Bronchial epithelial cell (primary cell): ENCODE measurements around the gene SOX14. TPM values are rescaled to one million over a fixed set of nuclear protein-coding genes. Genes with fewer than 3 reads are reported as not detected.

ENCODE experiments used
- DNase-seq: peaks from one replicate; pipeline ENCODE4 v3.0.0-alpha.2; 2010; ENCODE audit warnings: low read depth
- FAIRE-seq: peaks from 2 replicates; lab custom pipeline; 2011; peaks lifted over from hg19 to GRCh38; lab: Jason Lieb, UNC
- H3K27me3 ChIP-seq: 2 replicates; pipeline ENCODE4 v1.5.1; 2011; ENCODE audit warnings: low read length; ENCODE audit not compliant: control insufficient read depth, insufficient read depth
- H3K36me3 ChIP-seq: 2 replicates; pipeline ENCODE4 v1.5.1; 2011; ENCODE audit warnings: low read length; ENCODE audit not compliant: control insufficient read depth, insufficient read depth
- H3K4me3 ChIP-seq: 2 replicates; pipeline ENCODE4 v1.5.1; 2011; ENCODE audit warnings: mild to moderate bottlenecking, low read depth, low read length, control low read depth
- CTCF ChIP-seq: IDR thresholded peaks from 2 replicates; pipeline ENCODE4 v1.5.1; 2011; ENCODE audit warnings: mild to moderate bottlenecking, moderate library complexity, low read length, control low read depth, inconsistent platforms; ENCODE audit not compliant: insufficient read depth, severe bottlenecking
- total RNA-seq: library from RNA; depleted of rRNA; stranded (reverse); fragments of >200 nt; gene quantifications from 2 replicates; pipeline ENCODE4 v1.2.1, GENCODE V29; 2014

SOX14 gene
- total RNA-seq, 1 donor from 2014 or later: not detected

- H3K36me3 ChIP-seq: no peaks in the 10 kb centered on the region
- no peak for TF ChIP-seq CTCF
- no peak for DNase-seq
- no peak for FAIRE-seq
- H3K4me3 ChIP-seq: no peak overlapping the region
- no peaks in the 10 kb centered on the region for H3K27me3 ChIP-seq
Observed at GRCh38 chr3:137787529-137787928, 23.4 kb downstream of the SOX14 start.

GRCh38 chr3:137789236-137789635 lies 25.1 kb downstream of the SOX14 start:
- no peaks in the 10 kb centered on the region for H3K27me3 ChIP-seq
- no peak overlapping the region for H3K4me3 ChIP-seq
- FAIRE-seq (no peak), DNase-seq (peak; percentile 8)
- TF ChIP-seq CTCF: no peak
- no peaks in the 10 kb centered on the region for H3K36me3 ChIP-seq

GRCh38 chr3:137792626-137793271 lies 28.6 kb downstream of the SOX14 start:
- Histone ChIP-seq H3K36me3 (no peaks in the 10 kb centered on the region), H3K27me3 (no peaks in the 10 kb centered on the region), H3K4me3 (no peak overlapping the region)
- DNase-seq (peak; percentile 27), FAIRE-seq (no peak)
- TF ChIP-seq CTCF: peak; percentile 56

GRCh38 chr3:137796993-137797392 lies 32.9 kb downstream of the SOX14 start:
- Histone ChIP-seq H3K4me3 (no peak overlapping the region), H3K27me3 (no peaks in the 10 kb centered on the region), H3K36me3 (no peaks in the 10 kb centered on the region)
- DNase-seq (no peak), FAIRE-seq (no peak)
- no peak for TF ChIP-seq CTCF

- Histone ChIP-seq H3K4me3 (no peak overlapping the region), H3K36me3 (no peaks in the 10 kb centered on the region), H3K27me3 (no peaks in the 10 kb centered on the region)
- no peak for TF ChIP-seq CTCF
- FAIRE-seq (no peak), DNase-seq (no peak)
Observed at GRCh38 chr3:137803215-137803614, 39.1 kb downstream of the SOX14 start.

- H3K4me3 ChIP-seq: no peak overlapping the region
- DNase-seq: no peak
- no peak for FAIRE-seq
- H3K36me3 ChIP-seq: no peaks in the 10 kb centered on the region
- no peak for TF ChIP-seq CTCF
- H3K27me3 ChIP-seq: no peaks in the 10 kb centered on the region
Observed at GRCh38 chr3:137807998-137808397, 43.9 kb downstream of the SOX14 start.
